Measurements from ENCODE around the gene NRG3.
"Not testable (repeated sequence)": the region's sequence is repeated elsewhere in the genome, so short reads cannot be mapped to it uniquely, and the experiment has no call there.

NRG3 gene

DNA sequence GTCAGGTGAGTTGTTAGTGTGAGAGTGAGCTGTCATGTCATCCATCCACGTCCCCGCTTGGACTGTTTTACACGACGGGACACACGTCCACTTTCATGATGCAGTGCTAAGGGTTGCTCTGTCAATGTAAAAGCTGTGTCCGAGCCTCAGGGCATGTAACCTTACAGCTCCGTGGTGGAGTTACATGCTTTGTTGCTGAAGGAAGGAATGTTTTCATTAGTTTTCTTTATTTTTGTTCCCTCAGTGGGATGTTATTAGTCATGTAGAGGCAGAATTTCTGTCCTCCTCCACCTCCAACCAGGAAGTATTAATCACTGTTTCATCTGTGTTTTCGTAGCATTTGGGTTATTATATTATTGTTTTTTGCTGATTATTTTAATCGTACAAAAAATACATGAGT is 88.6 kb downstream of the NRG3 start:
- no peak for DNase-seq

GRCh38 chr10:81967716-81968115 is 92.7 kb downstream of the NRG3 start:
- DNase-seq, result no peak

- no peak for DNase-seq
These were observed 94.1 kb downstream of the NRG3 start for GRCh38 chr10:81969136-81969535.

DNA sequence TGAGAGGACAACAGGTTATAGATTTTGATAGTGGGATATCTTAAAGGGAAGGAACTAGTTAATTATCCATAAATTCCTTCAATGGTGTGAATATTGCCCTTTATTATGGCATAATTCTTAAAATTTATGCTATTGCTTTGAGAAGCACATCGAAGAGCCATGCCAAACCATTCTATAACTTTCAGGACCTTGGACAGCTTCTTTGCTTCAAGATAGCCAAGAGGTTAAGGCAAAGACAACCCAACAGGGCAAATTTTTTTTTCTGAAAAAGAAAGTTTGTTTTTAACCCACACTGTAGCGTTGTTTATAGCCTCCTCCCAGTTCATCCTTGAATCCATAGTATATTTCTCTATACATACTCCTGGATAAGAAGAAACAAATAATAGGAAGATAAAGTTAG is 103.2 kb downstream of the NRG3 start:
- DNase-seq, result no peak

- no peak for DNase-seq
These were observed 106.7 kb downstream of the NRG3 start for GRCh38 chr10:81981724-81982123.

- DNase-seq, result no peak
These were observed 109.4 kb downstream of the NRG3 start for GRCh38 chr10:81984428-81984827.

DNA sequence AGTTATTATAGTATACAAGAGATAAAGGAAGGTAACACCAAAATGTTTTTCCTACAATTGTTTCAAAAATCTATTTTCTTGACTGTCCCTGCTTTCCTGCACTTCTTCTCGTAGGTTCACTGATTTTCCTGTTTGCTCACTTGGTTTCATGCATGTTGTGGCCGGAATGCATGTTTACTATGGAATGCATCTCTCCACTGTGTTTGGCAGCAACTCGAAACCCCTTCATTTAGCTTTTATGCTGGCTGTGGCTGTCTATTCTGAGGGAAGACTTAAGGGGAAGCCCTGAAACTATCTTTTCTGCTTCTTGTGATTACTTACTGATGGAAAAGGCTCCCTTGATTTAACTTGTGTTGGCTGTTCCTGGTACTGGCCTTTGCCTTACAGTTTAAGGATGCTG is 120.3 kb downstream of the NRG3 start:
- DNase-seq, result no peak

GRCh38 chr10:81996927-81997326 is 121.9 kb downstream of the NRG3 start:
- DNase-seq, result no peak

- no peak for DNase-seq
These were observed 146.0 kb downstream of the NRG3 start for GRCh38 chr10:82020999-82021398.

GRCh38 chr10:82027711-82028110 is 152.7 kb downstream of the NRG3 start:
- DNase-seq, result no peak

DNA sequence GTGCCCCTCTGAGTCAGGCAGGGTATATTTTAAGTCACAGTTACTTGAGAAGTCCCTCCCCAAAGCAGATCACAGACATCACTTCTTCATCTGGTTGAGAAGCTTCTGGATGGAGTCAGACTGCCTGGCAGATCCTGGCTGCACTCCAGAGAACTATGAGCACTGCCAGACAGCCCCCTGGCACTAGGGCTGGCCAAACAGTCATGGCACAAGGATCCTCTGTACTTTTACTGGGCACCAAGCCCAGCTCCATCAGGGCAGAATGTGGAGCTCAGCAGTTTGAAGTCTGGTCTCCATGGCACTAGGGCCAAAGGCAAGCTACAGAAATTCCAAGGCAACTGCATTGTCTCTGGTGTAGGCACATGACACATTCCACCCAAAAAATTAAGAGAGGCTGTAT is 162.1 kb downstream of the NRG3 start:
- DNase-seq, result no peak

- DNase-seq, result no peak
These were observed 163.6 kb downstream of the NRG3 start for GRCh38 chr10:82038587-82038986.

DNA sequence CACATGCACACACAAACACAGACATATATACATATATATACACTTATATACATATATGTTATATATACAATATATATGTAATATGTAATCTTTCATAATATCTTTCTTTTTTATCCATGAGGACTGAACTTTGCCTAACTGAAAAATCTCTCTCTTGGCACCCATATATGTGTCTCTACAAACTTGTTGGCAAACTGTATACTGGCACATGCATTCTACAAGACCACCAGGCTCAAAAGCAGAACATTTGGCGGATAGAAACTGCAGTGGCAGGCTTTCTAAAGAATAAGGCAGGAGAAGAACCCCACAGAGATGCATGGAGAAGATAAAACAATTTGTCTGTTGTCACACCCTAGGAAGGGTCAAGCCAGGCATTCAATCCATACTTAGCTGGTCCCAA is 165.3 kb downstream of the NRG3 start:
- no peak for DNase-seq

DNA sequence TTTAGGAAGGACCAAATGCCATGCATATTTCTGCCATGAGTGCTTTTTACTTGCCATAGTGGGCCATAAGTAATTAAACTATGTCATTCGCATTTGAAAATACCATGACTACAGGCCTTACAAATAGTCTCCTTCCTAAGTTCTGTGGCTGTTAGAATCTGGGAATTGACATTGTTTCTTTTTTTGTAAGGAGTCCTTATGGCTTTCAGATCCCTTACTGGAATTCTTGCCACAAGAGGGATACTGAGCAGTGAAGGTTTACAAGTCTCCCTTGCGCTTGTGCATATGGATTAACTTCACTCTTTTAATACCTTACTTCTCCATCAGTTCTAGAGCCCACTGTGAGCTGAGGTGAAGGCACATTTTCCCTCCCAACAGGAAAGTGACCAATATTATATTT is 166.0 kb downstream of the NRG3 start:
- DNase-seq, result no peak

- DNase-seq, result no peak
These were observed 181.4 kb downstream of the NRG3 start for GRCh38 chr10:82056391-82056790.

DNA sequence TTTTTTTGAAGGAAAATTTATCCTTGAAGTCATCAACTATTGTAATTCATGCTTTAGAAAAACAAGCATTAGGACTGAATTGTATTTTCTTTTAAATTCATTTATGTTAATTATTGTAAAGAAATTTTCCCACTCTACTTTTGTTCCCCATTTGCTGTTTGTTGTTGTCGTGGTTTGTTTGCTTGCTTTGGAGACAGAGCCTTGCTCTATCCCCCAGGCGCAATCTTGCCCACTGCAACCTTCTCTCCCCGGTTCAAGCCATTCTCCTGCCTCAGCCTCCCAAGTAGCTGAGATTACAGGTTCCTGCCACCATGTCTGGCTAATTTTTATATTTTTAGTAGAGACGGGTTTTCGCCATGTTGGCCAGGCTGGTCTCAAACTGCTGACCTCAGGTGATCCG is 192.2 kb downstream of the NRG3 start:
- not testable (repeated sequence) for DNase-seq

- no peak for DNase-seq
These were observed 193.5 kb downstream of the NRG3 start for GRCh38 chr10:82068501-82068900.

DNA sequence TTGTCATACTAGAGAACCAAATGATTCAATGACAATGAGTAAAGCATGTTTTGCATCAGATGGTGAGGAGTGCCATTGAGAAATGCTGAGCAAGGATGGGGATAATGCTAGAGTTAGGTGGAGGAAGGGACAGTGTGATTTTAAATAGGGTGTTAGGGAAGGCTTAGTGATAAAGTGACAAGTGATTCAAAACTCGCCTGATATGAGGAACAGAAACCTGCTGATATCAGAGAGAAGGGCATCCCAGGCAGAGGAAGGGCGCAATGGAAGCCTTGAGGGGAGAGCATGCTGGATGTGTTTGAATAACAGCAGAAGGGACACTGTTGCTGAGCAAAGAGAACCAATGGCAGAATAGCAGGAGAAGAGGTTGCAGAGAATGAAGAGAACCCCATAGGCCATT is 196.2 kb downstream of the NRG3 start:
- no peak for DNase-seq

- DNase-seq, result no peak
These were observed 197.1 kb downstream of the NRG3 start for GRCh38 chr10:82072124-82072523.

GRCh38 chr10:82075605-82076004 is 200.6 kb downstream of the NRG3 start:
- no peak for DNase-seq

GRCh38 chr10:82084496-82084895 is 209.5 kb downstream of the NRG3 start:
- no peak for DNase-seq

- no peak for DNase-seq
These were observed 209.9 kb downstream of the NRG3 start for GRCh38 chr10:82084904-82085303.

GRCh38 chr10:82089327-82089726 is 214.3 kb downstream of the NRG3 start:
- DNase-seq, result no peak

GRCh38 chr10:82091413-82091812 is 216.4 kb downstream of the NRG3 start:
- DNase-seq, result no peak

GRCh38 chr10:82092111-82092510 is 217.1 kb downstream of the NRG3 start:
- no peak for DNase-seq

DNA sequence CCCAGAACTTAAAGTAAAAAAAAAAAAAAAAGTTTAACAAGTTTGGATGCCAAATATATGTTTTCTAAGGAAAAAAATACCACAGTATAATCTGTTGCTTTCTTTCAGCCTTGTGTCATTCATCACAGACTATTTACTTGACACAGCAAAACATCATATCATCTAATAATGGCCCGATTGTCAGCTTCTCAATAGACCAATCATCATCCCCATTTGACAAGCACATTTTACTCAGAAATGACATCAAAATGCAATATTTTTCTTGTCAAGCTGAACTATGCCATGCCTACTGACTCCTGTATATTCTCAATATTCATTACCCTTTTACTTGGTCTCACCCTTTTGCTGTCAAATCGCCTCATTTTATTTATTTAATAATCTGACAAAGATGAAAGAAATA is 249.7 kb downstream of the NRG3 start:
- no peak for DNase-seq
